ENCODE measurements around the gene ZNF107. TPM values are rescaled to one million over a fixed set of nuclear protein-coding genes. Genes with fewer than 3 reads are reported as not detected.
A peak's percentile ranks its signal among the peaks of the same experiment; 100 is the strongest.

ZNF107 gene
- total RNA-seq, 2 donors from 2014 or later, result 9.0 to 9.7 TPM

GRCh38 chr7:64637521-64638445 is 28.1 kb upstream of the ZNF107 start:
- WGBS, result 43% methylated on average over 4 of the region's 4 CpGs
- Histone ChIP-seq H3K9me3 (no peaks in the 10 kb centered on the region), H3K27ac (peak overlapping the region in 1 of 2 donors; percentile 4), H3K4me3 (no peak overlapping the region), H3K27me3 (replicated peaks; ENCODE audit: insufficient read depth) (no peaks in the 10 kb centered on the region), H3K36me3 (no peaks in the 10 kb centered on the region), H3K4me1 (replicated peaks) (no peaks in the 10 kb centered on the region)
- TF ChIP-seq POLR2A (IDR thresholded peaks at IDR 0.05) (no peak), CTCF (IDR thresholded peaks at IDR 0.05) (no peak), POLR2AphosphoS5 (IDR thresholded peaks at IDR 0.05) (peak; percentile 67)
- DNase-seq (ENCODE audit: low spot score), result peak; percentile 35
- intact Hi-C loops (cut with DNase I), result no loop called here

GRCh38 chr7:64638822-64639221 is 27.1 kb upstream of the ZNF107 start:
- Histone ChIP-seq H3K4me1 (replicated peaks) (no peaks in the 10 kb centered on the region), H3K27ac (no peak overlapping the region), H3K36me3 (no peaks in the 10 kb centered on the region), H3K4me3 (no peak overlapping the region), H3K9me3 (no peaks in the 10 kb centered on the region), H3K27me3 (replicated peaks; ENCODE audit: insufficient read depth) (no peaks in the 10 kb centered on the region)
- intact Hi-C loops (cut with DNase I), result no loop called here
- 86% methylated on average over 2 of the region's 2 CpGs for WGBS
- TF ChIP-seq CTCF (IDR thresholded peaks at IDR 0.05) (no peak), POLR2AphosphoS5 (IDR thresholded peaks at IDR 0.05) (no peak), POLR2A (IDR thresholded peaks at IDR 0.05) (no peak)
- no peak for DNase-seq (ENCODE audit: low spot score)

DNA sequence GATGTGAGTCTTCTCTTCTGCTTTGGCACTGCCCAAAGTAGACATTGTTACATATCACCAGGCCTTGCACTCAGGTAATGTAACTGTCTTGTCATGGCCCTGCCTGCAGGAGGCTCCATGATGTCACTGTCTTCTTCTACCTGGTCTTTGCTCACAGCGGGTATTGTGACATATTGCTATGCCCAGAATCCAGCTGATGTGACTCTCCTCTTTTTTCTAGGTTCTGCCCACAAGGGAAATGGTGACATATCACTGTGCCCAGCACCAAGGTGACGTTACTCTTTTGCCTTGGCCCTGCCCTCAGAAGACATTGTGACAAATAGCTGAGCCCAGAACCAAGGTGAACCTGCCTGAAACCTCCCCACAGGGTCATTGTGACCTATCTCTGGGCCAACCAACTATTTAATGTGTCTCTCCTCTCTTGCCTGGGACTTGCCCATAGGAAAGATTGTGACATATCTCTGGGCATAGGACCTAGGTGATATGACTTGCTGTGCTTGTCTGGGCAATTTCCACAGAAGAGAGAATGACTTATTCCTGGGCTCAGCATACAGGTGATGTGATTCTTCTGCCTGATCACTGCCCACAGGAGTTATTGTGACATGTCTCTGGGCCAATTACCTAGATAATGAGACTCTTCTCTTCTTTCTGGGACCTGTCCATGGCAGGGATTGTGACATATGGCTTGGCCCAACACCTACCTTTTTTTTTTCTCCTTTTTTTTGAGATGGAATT is 26.5 kb upstream of the ZNF107 start:
- no peaks in the 10 kb centered on the region for H3K9me3 ChIP-seq
- TF ChIP-seq POLR2A (IDR thresholded peaks at IDR 0.05) (no peak), POLR2AphosphoS5 (IDR thresholded peaks at IDR 0.05) (no peak), CTCF (IDR thresholded peaks at IDR 0.05) (no peak)
- H3K4me3 ChIP-seq, result no peak overlapping the region
- intact Hi-C loops (cut with DNase I), result no loop called here
- H3K36me3 ChIP-seq, result no peaks in the 10 kb centered on the region
- no peaks in the 10 kb centered on the region for H3K4me1 ChIP-seq (replicated peaks)
- WGBS, result 67% methylated on average over 2 of the region's 2 CpGs
- no peaks in the 10 kb centered on the region for H3K27me3 ChIP-seq (replicated peaks; ENCODE audit: insufficient read depth)
- H3K27ac ChIP-seq, result no peak overlapping the region
- DNase-seq (ENCODE audit: low spot score), result no peak

DNA sequence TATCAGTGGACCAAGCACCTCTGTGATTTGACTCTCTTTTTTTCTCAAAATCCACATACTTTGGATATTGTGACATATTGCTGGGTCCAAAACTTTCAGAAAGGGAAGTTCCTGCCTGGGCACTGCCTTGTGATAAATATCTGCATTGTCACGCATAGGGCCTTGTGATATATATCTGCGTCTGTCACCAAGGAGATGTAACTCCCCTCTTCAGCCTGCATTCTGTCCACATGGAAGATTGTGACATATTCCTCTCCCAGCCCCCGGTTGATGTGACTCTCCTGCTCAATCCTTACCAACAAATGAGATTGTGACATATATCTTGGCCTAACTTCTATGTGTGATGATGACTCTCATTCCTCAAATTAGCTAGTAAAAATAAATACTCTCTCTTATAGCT is 25.4 kb upstream of the ZNF107 start:
- no peaks in the 10 kb centered on the region for H3K4me1 ChIP-seq (replicated peaks)
- H3K36me3 ChIP-seq, result no peaks in the 10 kb centered on the region
- no peak overlapping the region for H3K4me3 ChIP-seq
- H3K27me3 ChIP-seq (replicated peaks; ENCODE audit: insufficient read depth), result no peaks in the 10 kb centered on the region
- intact Hi-C loops (cut with DNase I), result no loop called here
- TF ChIP-seq POLR2A (IDR thresholded peaks at IDR 0.05) (no peak), POLR2AphosphoS5 (IDR thresholded peaks at IDR 0.05) (no peak), CTCF (IDR thresholded peaks at IDR 0.05) (no peak)
- H3K27ac ChIP-seq, result no peak overlapping the region
- no peaks in the 10 kb centered on the region for H3K9me3 ChIP-seq
- DNase-seq (ENCODE audit: low spot score), result no peak
- WGBS, result 55% methylated on average over 3 of the region's 3 CpGs
